Neural cell (in vitro differentiated cells): Measurements from ENCODE around the gene PIAS4. TPM values are rescaled to one million over a fixed set of nuclear protein-coding genes. Genes with fewer than 3 reads are reported as not detected.

Experiments
- H2AFZ ChIP-seq: fragments of 200-600, 300-800 bp; sonication (generic), shearing (Covaris generic); 2 replicates; pipeline ENCODE4 v1.6.0; 2014; ENCODE audit warnings: low read depth, mild to moderate bottlenecking, antibody characterized with exemption, low read length, moderate library complexity
- H3F3A ChIP-seq: fragments of 200-600 bp; shearing (Covaris generic); 2 replicates; pipeline ENCODE4 v1.6.1; 2016; ENCODE audit warnings: mild to moderate bottlenecking, moderate library complexity, mixed read lengths, antibody characterized with exemption, low read length; ENCODE audit not compliant: insufficient read depth, poor library complexity, severe bottlenecking
- H3K27ac ChIP-seq: fragments of 200-600, 300-800 bp; sonication (generic), shearing (Covaris generic); 2 replicates; pipeline ENCODE4 v1.5.1; 2014; ENCODE audit warnings: mild to moderate bottlenecking, low read length, moderate library complexity
- H3K27me3 ChIP-seq: fragments of 300-800, 200-600 bp; sonication (generic), shearing (Covaris generic); 2 replicates; pipeline ENCODE4 v1.6.0; 2014; ENCODE audit warnings: mild to moderate bottlenecking, low read depth, low read length, moderate library complexity; ENCODE audit not compliant: insufficient read depth
- H3K36me3 ChIP-seq: fragments of 300-800, 200-600 bp; sonication (generic), shearing (Covaris generic); 2 replicates; pipeline ENCODE4 v1.5.1; 2014; ENCODE audit warnings: mild to moderate bottlenecking, antibody characterized with exemption, low read length, moderate library complexity; ENCODE audit not compliant: insufficient read depth
- H3K4me2 ChIP-seq: fragments of 300-800, 200-600 bp; sonication (generic), shearing (Covaris generic); 2 replicates; pipeline ENCODE4 v1.6.0; 2014; ENCODE audit warnings: mild to moderate bottlenecking, low read length
- H3K4me3 ChIP-seq: fragments of 300-800, 200-600 bp; sonication (generic), shearing (Covaris generic); 2 replicates; pipeline ENCODE4 v1.5.1; 2014; ENCODE audit warnings: mild to moderate bottlenecking, low read length, moderate library complexity
- H3K79me2 ChIP-seq: fragments of 200-600 bp; shearing (Covaris generic); replicated peaks from 2 replicates; pipeline ENCODE4 v1.6.0; 2014; ENCODE audit warnings: mild to moderate bottlenecking, low read length, moderate library complexity; ENCODE audit not compliant: insufficient read depth
- H3K9ac ChIP-seq: fragments of 300-800, 200-600 bp; sonication (generic), shearing (Covaris generic); 2 replicates; pipeline ENCODE4 v1.6.1; 2016; ENCODE audit warnings: mild to moderate bottlenecking, low read length, mixed read lengths
- H3K9me2 ChIP-seq: fragments of 200-600 bp; shearing (Covaris generic); 2 replicates; pipeline ENCODE4 v1.6.1; 2016; ENCODE audit warnings: mild to moderate bottlenecking, low read length, mixed read lengths; ENCODE audit not compliant: insufficient read depth
- H3K9me3 ChIP-seq: fragments of 200-600, 300-800 bp; sonication (generic), shearing (Covaris generic); 2 replicates; pipeline ENCODE4 v1.6.1; 2016; ENCODE audit warnings: mild to moderate bottlenecking, mixed run types, low read length, moderate library complexity, mixed read lengths
- H4K20me1 ChIP-seq: fragments of 200-600 bp; shearing (Covaris generic); 2 replicates; pipeline ENCODE4 v1.6.1; 2016; ENCODE audit warnings: mild to moderate bottlenecking, mixed run types; ENCODE audit not compliant: insufficient read depth
- EP300 ChIP-seq: fragments of 450-650 bp; conservative IDR thresholded peaks from 2 replicates; pipeline ENCODE4 v1.6.1; 2014; ENCODE audit warnings: antibody characterized with exemption, mild to moderate bottlenecking, moderate library complexity; ENCODE audit not compliant: poor library complexity, severe bottlenecking
- EZH2 ChIP-seq: fragments of 200-600, 300-800 bp; shearing (Covaris generic), sonication (generic); IDR thresholded peaks from 2 replicates; pipeline ENCODE4 v1.6.1; 2014; ENCODE audit warnings: antibody characterized with exemption, low read length, borderline replicate concordance, mild to moderate bottlenecking; ENCODE audit not compliant: insufficient read depth, poor library complexity, severe bottlenecking
- MXI1 ChIP-seq: fragments of 450-650 bp; conservative IDR thresholded peaks from 2 replicates; pipeline ENCODE4 v1.6.1; 2014; ENCODE audit warnings: antibody characterized with exemption, mild to moderate bottlenecking; ENCODE audit not compliant: poor library complexity, severe bottlenecking
- POLR2AphosphoS5 ChIP-seq: IDR thresholded peaks from 2 replicates; pipeline ENCODE4 v1.6.1; 2012
- RAD21 ChIP-seq: fragments of 450-650 bp; conservative IDR thresholded peaks from 2 replicates; pipeline ENCODE4 v1.6.1; 2014; ENCODE audit warnings: antibody characterized with exemption, mild to moderate bottlenecking, moderate library complexity
- REST ChIP-seq: IDR thresholded peaks from 2 replicates; pipeline ENCODE4 v1.6.1; 2012; ENCODE audit warnings: borderline replicate concordance
- SMC3 ChIP-seq: fragments of 450-650 bp; conservative IDR thresholded peaks from 2 replicates; pipeline ENCODE4 v1.6.1; 2014; ENCODE audit warnings: antibody characterized with exemption, mild to moderate bottlenecking, moderate library complexity; ENCODE audit not compliant: poor library complexity
- TAF1 ChIP-seq: IDR thresholded peaks from 2 replicates; pipeline ENCODE4 v1.6.1; 2012; ENCODE audit warnings: low read depth
- polyA plus RNA-seq: library from polyadenylated mRNA; depleted of rRNA; stranded (reverse); fragments of >200 nt; gene quantifications from 2 replicates; pipeline ENCODE4 v1.2.3, GENCODE V29; 2014
- TF ChIP-seq, protein P1 (sequence below): fragments of 450-650 bp; IDR thresholded peaks from 2 replicates; pipeline ENCODE4 v1.5.1; 2014; ENCODE audit warnings: antibody characterized with exemption, mild to moderate bottlenecking, moderate library complexity; ENCODE audit not compliant: poor library complexity, severe bottlenecking

The PIAS4 gene
- polyA plus RNA-seq, 1 donor from 2014 or later: 22.3 TPM

GRCh38 chr19:4069331-4069959 is 61.9 kb downstream of the PIAS4 start:
- Histone ChIP-seq H3K36me3 (no peaks in the 10 kb centered on the region), H3K4me3 (no peak overlapping the region), H3K27ac (no peak overlapping the region), H3F3A (no peaks in the 10 kb centered on the region), H3K79me2 (no peaks in the 10 kb centered on the region), H4K20me1 (no peaks in the 10 kb centered on the region), H3K9me3 (no peaks in the 10 kb centered on the region), H3K9ac (no peak overlapping the region), H3K4me2 (no peak overlapping the region), H3K27me3 (peaks cover 22% of the 10 kb centered on the region), H3K9me2 (no peaks in the 10 kb centered on the region), H2AFZ (no peak overlapping the region)
- no peak for TF ChIP-seq TAF1
- TF ChIP-seq REST: no peak
- no peak for TF ChIP-seq EP300
- TF ChIP-seq RAD21: no peak
- TF ChIP-seq, protein P1, sequence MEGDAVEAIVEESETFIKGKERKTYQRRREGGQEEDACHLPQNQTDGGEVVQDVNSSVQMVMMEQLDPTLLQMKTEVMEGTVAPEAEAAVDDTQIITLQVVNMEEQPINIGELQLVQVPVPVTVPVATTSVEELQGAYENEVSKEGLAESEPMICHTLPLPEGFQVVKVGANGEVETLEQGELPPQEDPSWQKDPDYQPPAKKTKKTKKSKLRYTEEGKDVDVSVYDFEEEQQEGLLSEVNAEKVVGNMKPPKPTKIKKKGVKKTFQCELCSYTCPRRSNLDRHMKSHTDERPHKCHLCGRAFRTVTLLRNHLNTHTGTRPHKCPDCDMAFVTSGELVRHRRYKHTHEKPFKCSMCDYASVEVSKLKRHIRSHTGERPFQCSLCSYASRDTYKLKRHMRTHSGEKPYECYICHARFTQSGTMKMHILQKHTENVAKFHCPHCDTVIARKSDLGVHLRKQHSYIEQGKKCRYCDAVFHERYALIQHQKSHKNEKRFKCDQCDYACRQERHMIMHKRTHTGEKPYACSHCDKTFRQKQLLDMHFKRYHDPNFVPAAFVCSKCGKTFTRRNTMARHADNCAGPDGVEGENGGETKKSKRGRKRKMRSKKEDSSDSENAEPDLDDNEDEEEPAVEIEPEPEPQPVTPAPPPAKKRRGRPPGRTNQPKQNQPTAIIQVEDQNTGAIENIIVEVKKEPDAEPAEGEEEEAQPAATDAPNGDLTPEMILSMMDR: no peak
- no peak for TF ChIP-seq MXI1
- no peak for TF ChIP-seq SMC3
- no peak for TF ChIP-seq POLR2AphosphoS5
- TF ChIP-seq EZH2: no peak

GRCh38 chr19:4071610-4072009 is 64.1 kb downstream of the PIAS4 start:
- H3K9me2 ChIP-seq: no peaks in the 10 kb centered on the region
- no peak overlapping the region for H3K27ac ChIP-seq
- H4K20me1 ChIP-seq: no peaks in the 10 kb centered on the region
- no peak overlapping the region for H2AFZ ChIP-seq
- no peaks in the 10 kb centered on the region for H3K9me3 ChIP-seq
- no peaks in the 10 kb centered on the region for H3K79me2 ChIP-seq
- TF ChIP-seq SMC3 (no peak), EZH2 (no peak), EP300 (no peak), TAF1 (no peak), MXI1 (no peak), POLR2AphosphoS5 (no peak), RAD21 (no peak), REST (no peak)
- TF ChIP-seq, protein P1: no peak
- no peaks in the 10 kb centered on the region for H3K36me3 ChIP-seq
- no peak overlapping the region for H3K4me2 ChIP-seq
- peaks cover 22% of the 10 kb centered on the region for H3K27me3 ChIP-seq
- H3K9ac ChIP-seq: no peak overlapping the region
- no peaks in the 10 kb centered on the region for H3F3A ChIP-seq
- H3K4me3 ChIP-seq: no peak overlapping the region
